ENCODE measurements around the gene HBG1. TPM values are rescaled to one million over a fixed set of nuclear protein-coding genes. Genes with fewer than 3 reads are reported as not detected.

HBG1 gene
- total RNA-seq, 1 experiment from 2014 or later: not detected

- H3K27ac ChIP-seq (ENCODE audit: insufficient read length, low read depth, low read length): no peak overlapping the region
- H3K56ac ChIP-seq (ENCODE audit: insufficient read length, low read depth, low read length): no peak overlapping the region
- H3K23ac ChIP-seq (ENCODE audit: insufficient read length, low read depth, low read length): no peak overlapping the region
- Mint-ChIP-seq H3K27ac (no peak overlapping the region), H3K36me3 (ENCODE audit: insufficient read depth in 1 of 3, low read depth in 3 of 3) (no peaks in the 10 kb centered on the region), H3K27me3 (ENCODE audit: low read depth) (no peaks in the 10 kb centered on the region), H3K4me1 (no peaks in the 10 kb centered on the region), H3K4me3 (no peak overlapping the region), H3K9me3 (no peaks in the 10 kb centered on the region)
- H4K20me1 ChIP-seq (ENCODE audit: control insufficient read depth, insufficient read depth, insufficient read length): no peaks in the 10 kb centered on the region
- H2AK5ac ChIP-seq (ENCODE audit: insufficient read length, low read length): no peak overlapping the region
- H4K8ac ChIP-seq (replicated peaks; ENCODE audit: insufficient read length, low read depth, low read length): no peak overlapping the region
- H3T11ph ChIP-seq (ENCODE audit: low read length): no peak overlapping the region
- no peak overlapping the region for H3K9ac ChIP-seq (ENCODE audit: extremely low read depth, insufficient read length, low read length)
- DNase-seq: no peak
- H3K23me2 ChIP-seq (ENCODE audit: insufficient read length, low read depth, low read length, poor library complexity, severe bottlenecking): no peaks in the 10 kb centered on the region
- no peak overlapping the region for H3K4ac ChIP-seq (ENCODE audit: low read depth, low read length)
- no peaks in the 10 kb centered on the region for H3K79me1 ChIP-seq (ENCODE audit: insufficient read depth, low read depth, low read length, poor library complexity, severe bottlenecking)
- H2BK15ac ChIP-seq (ENCODE audit: low read depth, low read length): no peak overlapping the region
- no peak overlapping the region for H2BK120ac ChIP-seq (ENCODE audit: low read depth, low read length, poor library complexity, severe bottlenecking)
- no peak overlapping the region for H4K91ac ChIP-seq (ENCODE audit: insufficient read length, low read depth, low read length)
- no peak overlapping the region for H2BK20ac ChIP-seq (ENCODE audit: low read depth, low read length, poor library complexity, severe bottlenecking)
- H3K18ac ChIP-seq (ENCODE audit: insufficient read length, low read depth, low read length): no peak overlapping the region
- H3K14ac ChIP-seq (ENCODE audit: insufficient read depth, low read length): no peak overlapping the region
- no peak overlapping the region for H4K5ac ChIP-seq (ENCODE audit: insufficient read length, low read depth, low read length)
- no peak for TF ChIP-seq CTCF (conservative IDR thresholded peaks at IDR 0.05)
- no peaks in the 10 kb centered on the region for H3K9me3 ChIP-seq (ENCODE audit: control insufficient read depth, low read depth, low read length)
- no peak overlapping the region for H2BK5ac ChIP-seq (ENCODE audit: insufficient read length, low read length)
- H2BK12ac ChIP-seq (ENCODE audit: insufficient read length, low read depth, low read length): no peak overlapping the region
- no peaks in the 10 kb centered on the region for H3K4me1 ChIP-seq (ENCODE audit: insufficient read depth, low read length)
- H3K27me3 ChIP-seq (ENCODE audit: insufficient read depth, low read length): no peaks in the 10 kb centered on the region
- H3K79me2 ChIP-seq (ENCODE audit: insufficient read depth, low read length): no peaks in the 10 kb centered on the region
- H2AFZ ChIP-seq (ENCODE audit: low read length): no peak overlapping the region
- H3K4me2 ChIP-seq (ENCODE audit: insufficient read depth, insufficient read length, low read length): no peak overlapping the region
- WGBS (ENCODE audit: extremely low coverage, insufficient read length, low lambda C conversion rate): no CpG with 5 or more reads among the region's 1 CpG
Measured at GRCh38 chr11:5298451-5298850, 48.8 kb upstream of the HBG1 start.
